ENCODE results near the gene BRD7. TPM values are rescaled to one million over a fixed set of nuclear protein-coding genes. Genes with fewer than 3 reads are reported as not detected.

BRD7 gene
- total and polyA plus RNA-seq, 2 of the 13 experiments (the other 11 are each of a cell fraction or from before 2014, with no cell fraction given), result 82.3 to 149 TPM

DNA sequence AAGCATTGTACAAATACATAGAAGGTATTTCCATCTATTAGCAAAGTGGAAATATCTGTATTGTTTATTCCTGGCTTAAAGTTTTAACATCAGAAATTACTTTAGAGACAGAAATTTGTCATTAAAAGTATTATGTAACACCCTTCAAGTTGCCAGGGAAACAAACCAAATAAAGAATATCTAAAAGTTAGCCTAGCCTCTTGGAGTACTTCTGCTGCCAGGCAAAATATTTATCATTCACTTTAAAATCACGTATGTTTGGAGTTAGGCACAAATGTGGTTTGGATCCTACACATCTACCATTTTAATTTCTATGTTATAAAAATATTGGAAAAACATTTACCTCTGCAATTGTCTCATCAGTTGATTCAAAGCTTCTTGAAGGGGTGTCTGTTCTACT, 14.7 kb downstream of the BRD7 start:
- peaks cover 12% of the 10 kb centered on the region for H3K79me2 ChIP-seq (ENCODE audit: insufficient read depth, low read length)
- no TSS peak for BruUV-seq (replicated peaks)
- no peaks in the 10 kb centered on the region for H3K4me1 ChIP-seq (ENCODE audit: insufficient read depth, low read length)
- no peak overlapping the region for H2AFZ ChIP-seq (ENCODE audit: low read length)
- H3K27ac ChIP-seq (ENCODE audit: extremely low read length, insufficient read depth, low read length), result no peak overlapping the region
- no peak overlapping the region for H3K4me2 ChIP-seq (ENCODE audit: low read depth, low read length)
- DNase-seq (ENCODE audit: low spot score) (no peak), ATAC-seq (no peak), FAIRE-seq (no peak)
- CTCF ChIA-PET (ENCODE audit: low intra/inter-chr PET ratio, low total read pairs), result interaction anchor here (1.2 to 1.7 kb wide), 4 partner anchors 27 to 144 kb away, joined by 3 to 21 read pairs (median 6); no protein-coding TSS in a partner anchor
- no peaks in the 10 kb centered on the region for H3K27me3 ChIP-seq (ENCODE audit: control insufficient read depth in 1 of 2, insufficient read depth in 2 of 2, low read length in 2 of 2)
- in situ Hi-C loops (cut with HindIII; ENCODE audit: extremely low pct_ligation_motif_present, low pct_unique_long_range_greater_than_20kb) (loop anchor here (25.0 kb wide), 1 partner anchor 317 kb away; the partner anchor contains the start of gene CNEP1R1), intact Hi-C loops (cut with micrococcal nuclease; ENCODE audit: unreplicated experiment) (loop anchor here (2.0 to 10.0 kb wide), 3 partner anchors 143 to 329 kb away; partner anchors contain the start of gene CNEP1R1)
- peaks cover 18 to 72% of the 10 kb centered on the region in 2 experiments for H3K36me3 ChIP-seq (replicated peaks in 1 of 2; ENCODE audit: control insufficient read depth in 1 of 2, insufficient read depth in 2 of 2, low read length in 2 of 2)
- H3K4me3 ChIP-seq (replicated peaks in 1 of 3; ENCODE audit: insufficient read depth in 1 of 3, low read depth in 2 of 3, low read length in 3 of 3), result no peak overlapping the region
- POLR2A ChIA-PET, result no interaction called here
- H3K9ac ChIP-seq (ENCODE audit: insufficient read depth, low read depth, low read length), result no peak overlapping the region
- TF ChIP-seq ESRRA (CRISPR knock-in tag; IDR thresholded peaks at IDR 0.05; ENCODE audit: low read depth) (no peak), AGO2 (optimal IDR thresholded peaks at IDR 0.05; ENCODE audit: low read depth, low read length) (no peak)
- 100% methylated on average over 1 of the region's 1 CpG for WGBS (ENCODE audit: low lambda C conversion rate)
- H3K9me3 ChIP-seq (ENCODE audit: low read length), result 0 out of 2 replicates have a peak, but pooled peaks cover 4% of the 10 kb centered on the region
- peaks cover 8% of the 10 kb centered on the region; the same call in 1 of the 2 replicates for H4K20me1 ChIP-seq (ENCODE audit: insufficient read depth, low read length)

- 95% methylated on average over 2 of the region's 2 CpGs for WGBS (ENCODE audit: low lambda C conversion rate)
- in situ Hi-C loops (cut with HindIII; ENCODE audit: extremely low pct_ligation_motif_present, low pct_unique_long_range_greater_than_20kb), result loop anchor here (25.0 kb wide), 1 partner anchor 315 kb away; the partner anchor contains the start of gene CNEP1R1
- TF ChIP-seq CREB1 (IDR thresholded peaks at IDR 0.05) (peak; percentile 33; the same call in 1 of the 2 replicates), CREB1 (CRISPR knock-in tag; IDR thresholded peaks at IDR 0.05) (no peak), ATF7 (IDR thresholded peaks at IDR 0.05) (peak; percentile 89), ATF7 (CRISPR knock-in tag; IDR thresholded peaks at IDR 0.05) (no peak), ZNF784 (CRISPR knock-in tag; IDR thresholded peaks at IDR 0.05; ENCODE audit: borderline replicate concordance) (no peak)
- TF ChIP-seq, protein P1, sequence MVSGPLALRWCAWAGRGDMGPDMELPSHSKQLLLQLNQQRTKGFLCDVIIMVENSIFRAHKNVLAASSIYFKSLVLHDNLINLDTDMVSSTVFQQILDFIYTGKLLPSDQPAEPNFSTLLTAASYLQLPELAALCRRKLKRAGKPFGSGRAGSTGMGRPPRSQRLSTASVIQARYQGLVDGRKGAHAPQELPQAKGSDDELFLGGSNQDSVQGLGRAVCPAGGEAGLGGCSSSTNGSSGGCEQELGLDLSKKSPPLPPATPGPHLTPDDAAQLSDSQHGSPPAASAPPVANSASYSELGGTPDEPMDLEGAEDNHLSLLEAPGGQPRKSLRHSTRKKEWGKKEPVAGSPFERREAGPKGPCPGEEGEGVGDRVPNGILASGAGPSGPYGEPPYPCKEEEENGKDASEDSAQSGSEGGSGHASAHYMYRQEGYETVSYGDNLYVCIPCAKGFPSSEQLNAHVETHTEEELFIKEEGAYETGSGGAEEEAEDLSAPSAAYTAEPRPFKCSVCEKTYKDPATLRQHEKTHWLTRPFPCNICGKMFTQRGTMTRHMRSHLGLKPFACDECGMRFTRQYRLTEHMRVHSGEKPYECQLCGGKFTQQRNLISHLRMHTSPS (CRISPR knock-in tag; IDR thresholded peaks at IDR 0.05; ENCODE audit: low read depth), result no peak
- no peak overlapping the region for H3K9ac ChIP-seq (ENCODE audit: insufficient read depth, low read depth, low read length)
- CTCF ChIA-PET (ENCODE audit: low intra/inter-chr PET ratio, low total read pairs), result no interaction called here
- POLR2A ChIA-PET, result no interaction called here
- H3K9me3 ChIP-seq (ENCODE audit: low read length), result 0 out of 2 replicates have a peak, but pooled peaks cover 4% of the 10 kb centered on the region
- H3K27me3 ChIP-seq (ENCODE audit: control insufficient read depth in 1 of 2, insufficient read depth in 2 of 2, low read length in 2 of 2), result no peaks in the 10 kb centered on the region
- no peak overlapping the region for H2AFZ ChIP-seq (ENCODE audit: low read length)
- BruUV-seq (replicated peaks), result no TSS peak
- H3K79me2 ChIP-seq (ENCODE audit: insufficient read depth, low read length), result peaks cover 9% of the 10 kb centered on the region
- no peak overlapping the region for H3K27ac ChIP-seq (ENCODE audit: extremely low read length, insufficient read depth, low read length)
- peaks cover 8% of the 10 kb centered on the region; the same call in 1 of the 2 replicates for H4K20me1 ChIP-seq (ENCODE audit: insufficient read depth, low read length)
- no peaks in the 10 kb centered on the region for H3K4me1 ChIP-seq (ENCODE audit: insufficient read depth, low read length)
- FAIRE-seq (no peak), ATAC-seq (no peak), DNase-seq (ENCODE audit: low spot score) (no peak)
- intact Hi-C loops (cut with micrococcal nuclease; ENCODE audit: unreplicated experiment), result loop anchor here (10.0 kb wide), 2 partner anchors 217 to 327 kb away; partner anchors contain the start of gene CNEP1R1
- H3K4me3 ChIP-seq (replicated peaks in 1 of 3; ENCODE audit: insufficient read depth in 1 of 3, low read depth in 2 of 3, low read length in 3 of 3), result no peak overlapping the region
- H3K4me2 ChIP-seq (ENCODE audit: low read depth, low read length), result no peak overlapping the region
- H3K36me3 ChIP-seq (replicated peaks in 1 of 2; ENCODE audit: control insufficient read depth in 1 of 2, insufficient read depth in 2 of 2, low read length in 2 of 2), result peaks cover 16 to 57% of the 10 kb centered on the region in 2 experiments
Measured at GRCh38 chr16:50351952-50352351, 16.8 kb downstream of the BRD7 start.

All from HepG2 (cell line).